GM12892 (cell line): ENCODE data around the gene SLC8A1.

Experiments
- POLR2A ChIP-seq: IDR thresholded peaks from 2 replicates; pipeline ENCODE4 v1.6.1; 2011; ENCODE audit warnings: low read depth, low read length, control low read depth
- TAF1 ChIP-seq: IDR thresholded peaks from 2 replicates; pipeline ENCODE4 v1.6.1; 2011; ENCODE audit warnings: low read depth, mild to moderate bottlenecking, control low read depth, low read length, borderline replicate concordance

- TF ChIP-seq POLR2A (no peak), TAF1 (no peak)
Measured at GRCh38 chr2:40148334-40148733, 303.6 kb downstream of the SLC8A1 start.
